ENCODE results near the gene ISOC2.
A peak's percentile ranks its signal among the peaks of the same experiment; 100 is the strongest.

The ISOC2 gene

GRCh38 chr19:55486043-55486970, 24.9 kb upstream of the ISOC2 start:
- Mint-ChIP-seq H3K9me3 (no peaks in the 10 kb centered on the region), H3K4me3 (no peak overlapping the region), H3K36me3 (ENCODE audit: low read depth) (peaks cover 25% of the 10 kb centered on the region), H3K4me1 (ENCODE audit: low read depth) (peaks cover 34% of the 10 kb centered on the region), H3K27ac (no peak overlapping the region), H3K27me3 (peaks cover 46% of the 10 kb centered on the region)
- intact Hi-C loops (cut with micrococcal nuclease) = no loop called here

GRCh38 chr19:55485439-55486011, 24.1 kb upstream of the ISOC2 start:
- Mint-ChIP-seq H3K4me1 (ENCODE audit: low read depth) (peaks cover 34% of the 10 kb centered on the region), H3K27ac (no peak overlapping the region), H3K4me3 (peak overlapping the region; percentile 2), H3K27me3 (peaks cover 39% of the 10 kb centered on the region), H3K36me3 (ENCODE audit: low read depth) (peaks cover 27% of the 10 kb centered on the region), H3K9me3 (no peaks in the 10 kb centered on the region)
- intact Hi-C loops (cut with micrococcal nuclease) = no loop called here

GRCh38 chr19:55484593-55485438, 23.4 kb upstream of the ISOC2 start, which contains the start of gene NAT14:
TSS of gene NAT14 (plus strand) at chr19:55485188. CDS start at chr19:55485709, 521 bp downstream.
- intact Hi-C loops (cut with micrococcal nuclease) = no loop called here
- Mint-ChIP-seq H3K27ac (no peak within 1 kb of the TSS), H3K4me3 (peak within 1 kb of the TSS; percentile 64), H3K9me3 (no peaks in the 10 kb centered on the region), H3K36me3 (ENCODE audit: low read depth) (peaks cover 31% of the 10 kb centered on the region), H3K4me1 (ENCODE audit: low read depth) (peaks cover 37% of the 10 kb centered on the region), H3K27me3 (peaks cover 38% of the 10 kb centered on the region)

GRCh38 chr19:55483706-55484592, 22.5 kb upstream of the ISOC2 start:
- H3K27ac Mint-ChIP-seq = no peak overlapping the region
- H3K27me3 Mint-ChIP-seq = peaks cover 35% of the 10 kb centered on the region
- H3K4me1 Mint-ChIP-seq (ENCODE audit: low read depth) = peaks cover 44% of the 10 kb centered on the region
- H3K36me3 Mint-ChIP-seq (ENCODE audit: low read depth) = peaks cover 33% of the 10 kb centered on the region
- no peaks in the 10 kb centered on the region for H3K9me3 Mint-ChIP-seq
- peak overlapping the region; percentile 64 for H3K4me3 Mint-ChIP-seq
- intact Hi-C loops (cut with micrococcal nuclease) = no loop called here

GRCh38 chr19:55482967-55483705, 21.7 kb upstream of the ISOC2 start:
- no peak overlapping the region for H3K4me3 Mint-ChIP-seq
- H3K27me3 Mint-ChIP-seq = peaks cover 30% of the 10 kb centered on the region
- H3K27ac Mint-ChIP-seq = no peak overlapping the region
- peaks cover 35% of the 10 kb centered on the region for H3K36me3 Mint-ChIP-seq (ENCODE audit: low read depth)
- peaks cover 47% of the 10 kb centered on the region for H3K4me1 Mint-ChIP-seq (ENCODE audit: low read depth)
- intact Hi-C loops (cut with micrococcal nuclease) = no loop called here
- no peaks in the 10 kb centered on the region for H3K9me3 Mint-ChIP-seq

- Mint-ChIP-seq H3K4me3 (no peak overlapping the region), H3K9me3 (no peaks in the 10 kb centered on the region), H3K4me1 (ENCODE audit: low read depth) (peaks cover 46% of the 10 kb centered on the region), H3K27me3 (peaks cover 26% of the 10 kb centered on the region), H3K36me3 (ENCODE audit: low read depth) (peaks cover 40% of the 10 kb centered on the region), H3K27ac (no peak overlapping the region)
- intact Hi-C loops (cut with micrococcal nuclease) = no loop called here
Observed at GRCh38 chr19:55482156-55482961, 20.9 kb upstream of the ISOC2 start.

GRCh38 chr19:55481794-55482155, 20.3 kb upstream of the ISOC2 start:
- Mint-ChIP-seq H3K27ac (no peak overlapping the region), H3K4me1 (ENCODE audit: low read depth) (peaks cover 44% of the 10 kb centered on the region), H3K4me3 (no peak overlapping the region), H3K36me3 (ENCODE audit: low read depth) (peaks cover 40% of the 10 kb centered on the region), H3K27me3 (peaks cover 25% of the 10 kb centered on the region), H3K9me3 (no peaks in the 10 kb centered on the region)
- intact Hi-C loops (cut with micrococcal nuclease) = no loop called here

GRCh38 chr19:55481148-55481793, 19.8 kb upstream of the ISOC2 start:
- Mint-ChIP-seq H3K27me3 (peaks cover 24% of the 10 kb centered on the region), H3K4me3 (no peak overlapping the region), H3K27ac (no peak overlapping the region), H3K4me1 (ENCODE audit: low read depth) (peaks cover 43% of the 10 kb centered on the region), H3K9me3 (no peaks in the 10 kb centered on the region), H3K36me3 (ENCODE audit: low read depth) (peaks cover 40% of the 10 kb centered on the region)
- intact Hi-C loops (cut with micrococcal nuclease) = no loop called here

GRCh38 chr19:55479451-55480230, 18.2 kb upstream of the ISOC2 start:
- intact Hi-C loops (cut with micrococcal nuclease) = no loop called here

GRCh38 chr19:55479045-55479444, 17.6 kb upstream of the ISOC2 start:
- H3K4me3 Mint-ChIP-seq = no peak overlapping the region
- intact Hi-C loops (cut with micrococcal nuclease) = no loop called here
- H3K4me1 Mint-ChIP-seq (ENCODE audit: low read depth) = peaks cover 33% of the 10 kb centered on the region
- H3K36me3 Mint-ChIP-seq (ENCODE audit: low read depth) = peaks cover 37% of the 10 kb centered on the region
- H3K9me3 Mint-ChIP-seq = no peaks in the 10 kb centered on the region
- peaks cover 5% of the 10 kb centered on the region for H3K27me3 Mint-ChIP-seq
- H3K27ac Mint-ChIP-seq = peak overlapping the region; percentile 4

More at GRCh38 chr19:55479451-55480230, 18.2 kb upstream of the ISOC2 start:
- Mint-ChIP-seq H3K27ac (peak overlapping the region; percentile 4), H3K4me1 (ENCODE audit: low read depth) (peaks cover 39% of the 10 kb centered on the region), H3K27me3 (peaks cover 11% of the 10 kb centered on the region), H3K9me3 (no peaks in the 10 kb centered on the region), H3K4me3 (no peak overlapping the region), H3K36me3 (ENCODE audit: low read depth) (peaks cover 40% of the 10 kb centered on the region)

GRCh38 chr19:55478364-55478763, 16.9 kb upstream of the ISOC2 start:
- H3K4me3 Mint-ChIP-seq = no peak overlapping the region
- H3K9me3 Mint-ChIP-seq = no peaks in the 10 kb centered on the region
- H3K4me1 Mint-ChIP-seq (ENCODE audit: low read depth) = peaks cover 33% of the 10 kb centered on the region
- intact Hi-C loops (cut with micrococcal nuclease) = no loop called here
- no peaks in the 10 kb centered on the region for H3K27me3 Mint-ChIP-seq
- peak overlapping the region; percentile 90 for H3K27ac Mint-ChIP-seq
- H3K36me3 Mint-ChIP-seq (ENCODE audit: low read depth) = peaks cover 30% of the 10 kb centered on the region

Data from dendritic cell treated with granulocyte-macrophage colony-stimulating factor and Interleukin-4, amounts not matched to agents 40 ng/mL and 50 ng/mL, for 4 days (primary cell).